Osteoblast (primary cell): ENCODE results near the gene POU6F1. TPM values are rescaled to one million over a fixed set of nuclear protein-coding genes. Genes with fewer than 3 reads are reported as not detected.
A peak's percentile ranks its signal among the peaks of the same experiment; 100 is the strongest.

ENCODE experiments used
- DNase-seq: peaks from one replicate; pipeline ENCODE4 v3.0.0; 2011; ENCODE audit warnings: low spot score, mixed read lengths; ENCODE audit not compliant: insufficient read length; ENCODE audit errors: missing footprints
- H2AFZ ChIP-seq: 2 replicates; pipeline ENCODE4 v1.6.0; 2011; ENCODE audit warnings: mild to moderate bottlenecking, low read length
- H3K27ac ChIP-seq: 2 replicates; pipeline ENCODE4 v1.5.1; 2011; ENCODE audit warnings: mild to moderate bottlenecking, low read depth, low read length, moderate library complexity
- H3K27me3 ChIP-seq: 2 replicates; pipeline ENCODE4 v1.6.0; 2012; ENCODE audit warnings: mild to moderate bottlenecking, control low read depth, inconsistent platforms, low read length, moderate library complexity; ENCODE audit not compliant: insufficient read depth
- H3K36me3 ChIP-seq: 2 replicates; pipeline ENCODE4 v1.5.1; 2011; ENCODE audit warnings: mild to moderate bottlenecking, low read length, control low read depth, moderate library complexity; ENCODE audit not compliant: insufficient read depth
- H3K4me1 ChIP-seq: 2 replicates; pipeline ENCODE4 v1.5.1; 2011; ENCODE audit warnings: mild to moderate bottlenecking, low read length, control low read depth, moderate library complexity; ENCODE audit not compliant: insufficient read depth
- H3K4me2 ChIP-seq: 2 replicates; pipeline ENCODE4 v1.6.0; 2011; ENCODE audit warnings: mild to moderate bottlenecking, low read length; ENCODE audit not compliant: insufficient read depth
- H3K4me3 ChIP-seq: fragments of 200-600 bp; sonication (generic); 3 replicates; pipeline ENCODE4 v1.5.1; 2012; ENCODE audit warnings: mild to moderate bottlenecking, low read length, inconsistent platforms; ENCODE audit not compliant: insufficient read depth
- H3K79me2 ChIP-seq: 2 replicates; pipeline ENCODE4 v1.6.0; 2012; ENCODE audit warnings: mild to moderate bottlenecking, low read length, control low read depth, inconsistent platforms; ENCODE audit not compliant: insufficient read depth
- H3K9me3 ChIP-seq: 2 replicates; pipeline ENCODE4 v1.5.1; 2011; ENCODE audit warnings: low read depth, low read length, control low read depth
- H4K20me1 ChIP-seq: 2 replicates; pipeline ENCODE4 v1.6.0; 2012; ENCODE audit warnings: mild to moderate bottlenecking, low read length, control low read depth; ENCODE audit not compliant: insufficient read depth
- total RNA-seq: library from RNA; depleted of rRNA; stranded (reverse); fragments of >200 nt; gene quantifications from 2 replicates; pipeline ENCODE4 v1.2.3, GENCODE V29; 2012
- TF ChIP-seq, protein P1 (sequence below): IDR thresholded peaks from 2 replicates; pipeline ENCODE4 v1.5.1; 2011; ENCODE audit warnings: mild to moderate bottlenecking, low read depth, low read length, moderate library complexity; ENCODE audit errors: extremely low read depth

POU6F1 gene
- total RNA-seq, 1 donor: 7.6 TPM

DNA sequence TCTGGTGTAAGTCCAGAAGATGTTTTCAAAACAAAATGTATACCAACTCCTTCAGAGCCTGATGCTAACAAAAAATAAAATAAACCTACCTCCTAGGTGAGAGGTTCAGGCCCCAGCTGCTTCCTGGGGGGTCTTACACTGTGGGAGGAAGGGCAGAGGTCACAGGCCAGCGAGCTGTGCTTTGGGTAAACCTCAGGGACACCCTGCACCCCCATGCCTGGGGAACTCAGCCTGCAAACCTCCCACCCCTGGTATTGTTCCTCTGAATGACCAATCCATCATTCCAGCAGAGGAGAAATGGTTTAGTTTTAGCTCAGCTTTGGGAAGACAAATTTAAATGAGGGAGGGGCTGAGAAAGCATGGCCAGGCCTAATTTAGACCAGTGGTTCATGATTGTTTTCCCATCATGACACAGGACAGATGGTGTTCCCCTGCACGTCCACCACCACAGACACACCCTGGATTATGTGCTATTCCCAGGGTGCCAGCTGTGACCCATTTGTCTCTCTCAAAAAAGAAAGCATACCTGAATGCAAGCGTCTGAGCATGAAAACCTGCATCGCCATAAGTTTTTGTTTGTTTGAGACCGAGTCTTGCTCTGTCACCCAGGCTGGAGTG is 30.4 kb downstream of the POU6F1 start:
- Histone ChIP-seq H3K36me3 (peaks cover 3% of the 10 kb centered on the region), H4K20me1 (no peaks in the 10 kb centered on the region), H3K27me3 (no peaks in the 10 kb centered on the region), H3K9me3 (no peaks in the 10 kb centered on the region), H2AFZ (no peak overlapping the region), H3K4me2 (no peak overlapping the region), H3K79me2 (no peaks in the 10 kb centered on the region), H3K4me1 (no peaks in the 10 kb centered on the region), H3K4me3 (no peak overlapping the region), H3K27ac (no peak overlapping the region)
- no peak for DNase-seq
- TF ChIP-seq, protein P1, sequence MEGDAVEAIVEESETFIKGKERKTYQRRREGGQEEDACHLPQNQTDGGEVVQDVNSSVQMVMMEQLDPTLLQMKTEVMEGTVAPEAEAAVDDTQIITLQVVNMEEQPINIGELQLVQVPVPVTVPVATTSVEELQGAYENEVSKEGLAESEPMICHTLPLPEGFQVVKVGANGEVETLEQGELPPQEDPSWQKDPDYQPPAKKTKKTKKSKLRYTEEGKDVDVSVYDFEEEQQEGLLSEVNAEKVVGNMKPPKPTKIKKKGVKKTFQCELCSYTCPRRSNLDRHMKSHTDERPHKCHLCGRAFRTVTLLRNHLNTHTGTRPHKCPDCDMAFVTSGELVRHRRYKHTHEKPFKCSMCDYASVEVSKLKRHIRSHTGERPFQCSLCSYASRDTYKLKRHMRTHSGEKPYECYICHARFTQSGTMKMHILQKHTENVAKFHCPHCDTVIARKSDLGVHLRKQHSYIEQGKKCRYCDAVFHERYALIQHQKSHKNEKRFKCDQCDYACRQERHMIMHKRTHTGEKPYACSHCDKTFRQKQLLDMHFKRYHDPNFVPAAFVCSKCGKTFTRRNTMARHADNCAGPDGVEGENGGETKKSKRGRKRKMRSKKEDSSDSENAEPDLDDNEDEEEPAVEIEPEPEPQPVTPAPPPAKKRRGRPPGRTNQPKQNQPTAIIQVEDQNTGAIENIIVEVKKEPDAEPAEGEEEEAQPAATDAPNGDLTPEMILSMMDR: no peak

DNA sequence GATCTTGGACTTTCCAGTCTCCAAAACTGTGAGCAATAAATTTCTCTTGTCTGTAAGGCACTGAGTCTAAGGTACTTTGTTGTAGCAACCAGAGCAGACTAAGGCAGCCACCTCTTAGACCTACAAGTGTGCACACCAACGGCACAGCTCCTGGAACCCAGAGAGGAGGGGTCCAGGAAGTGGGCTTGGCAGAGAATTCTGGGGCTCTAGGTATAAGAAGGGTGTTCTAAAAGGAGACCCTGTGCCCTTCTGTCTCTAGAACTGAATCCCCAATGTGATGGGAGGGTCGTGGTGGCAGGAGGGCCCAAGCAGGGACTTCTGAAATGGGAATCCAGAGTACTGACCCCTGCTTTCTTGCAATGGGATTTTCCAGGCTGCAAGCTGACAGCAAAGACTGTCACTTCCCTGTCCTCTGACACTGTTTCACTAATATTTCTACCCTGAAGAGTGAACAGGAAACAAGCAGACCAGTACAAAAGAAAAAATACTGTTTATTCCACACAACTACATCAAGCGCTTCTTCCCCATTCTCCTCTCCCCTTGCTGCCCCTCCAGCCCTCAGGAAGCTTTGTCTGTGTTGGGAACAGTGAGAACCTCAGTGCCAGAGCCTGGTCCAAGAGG is 31.3 kb downstream of the POU6F1 start:
- Histone ChIP-seq H3K27me3 (no peaks in the 10 kb centered on the region), H3K79me2 (no peaks in the 10 kb centered on the region), H3K27ac (no peak overlapping the region), H3K4me2 (no peak overlapping the region), H3K9me3 (no peaks in the 10 kb centered on the region), H3K36me3 (peaks cover 3% of the 10 kb centered on the region), H3K4me3 (no peak overlapping the region), H2AFZ (no peak overlapping the region), H4K20me1 (no peaks in the 10 kb centered on the region), H3K4me1 (no peaks in the 10 kb centered on the region)
- TF ChIP-seq, protein P1: no peak
- DNase-seq: no peak

DNA sequence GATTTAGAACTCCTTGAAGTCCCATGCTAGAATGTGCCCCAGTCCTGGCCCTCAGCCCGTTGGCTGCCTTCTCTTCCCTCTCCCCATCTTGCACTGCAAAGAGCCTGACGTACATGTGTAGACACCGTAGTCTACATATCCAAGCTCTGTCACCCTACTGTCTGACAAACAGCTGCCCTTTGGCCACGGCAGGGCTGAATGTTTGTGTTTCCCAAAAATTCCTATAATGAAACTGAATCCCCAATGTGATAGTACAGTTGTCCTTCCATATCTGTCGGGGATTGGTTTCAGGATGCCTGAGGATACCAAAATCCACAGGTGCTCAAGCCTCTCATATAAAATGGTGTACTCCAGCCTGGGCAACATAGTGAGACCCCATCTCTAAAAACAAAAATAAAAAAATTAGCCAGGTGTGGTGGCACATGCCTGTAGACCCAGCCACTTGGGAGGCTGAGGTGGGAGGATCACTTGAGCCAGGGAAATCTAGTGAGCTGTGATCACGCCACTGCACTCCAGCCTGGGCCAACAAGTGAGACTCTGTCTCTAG is 32.6 kb downstream of the POU6F1 start:
- Histone ChIP-seq H3K79me2 (no peaks in the 10 kb centered on the region), H3K27me3 (no peaks in the 10 kb centered on the region), H4K20me1 (no peaks in the 10 kb centered on the region), H3K4me1 (no peaks in the 10 kb centered on the region), H3K4me3 (no peak overlapping the region), H3K9me3 (no peaks in the 10 kb centered on the region), H3K27ac (no peak overlapping the region), H3K4me2 (no peak overlapping the region), H2AFZ (no peak overlapping the region), H3K36me3 (no peaks in the 10 kb centered on the region)
- TF ChIP-seq, protein P1: no peak
- DNase-seq: no peak

DNA sequence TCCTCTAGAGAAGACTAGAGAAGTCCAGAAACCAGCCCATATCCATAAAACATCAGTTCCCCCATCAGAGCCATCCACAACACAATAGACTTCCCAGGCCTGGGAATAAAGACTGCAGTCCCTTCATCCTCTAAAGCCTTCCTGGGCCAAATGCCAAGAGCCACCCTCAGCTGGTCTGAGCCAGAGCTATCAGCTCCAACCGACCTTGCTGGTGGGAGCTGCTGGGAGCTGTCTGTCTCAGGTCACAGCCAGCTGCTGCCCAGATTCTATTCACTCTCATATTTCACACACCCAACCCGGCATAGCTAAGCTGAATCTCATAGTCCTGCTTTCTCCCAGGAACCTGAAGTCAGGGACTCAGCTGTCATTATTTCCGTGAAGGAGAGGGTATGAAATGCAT is 34.0 kb downstream of the POU6F1 start:
- no peak overlapping the region for H3K27ac ChIP-seq
- H3K27me3 ChIP-seq: no peaks in the 10 kb centered on the region
- H2AFZ ChIP-seq: no peak overlapping the region

More for the DNA sequence above, 34.0 kb downstream of the POU6F1 start:
- Histone ChIP-seq H4K20me1 (no peaks in the 10 kb centered on the region), H3K9me3 (no peaks in the 10 kb centered on the region), H3K4me2 (no peak overlapping the region), H3K79me2 (no peaks in the 10 kb centered on the region), H3K4me1 (no peaks in the 10 kb centered on the region), H3K36me3 (no peaks in the 10 kb centered on the region), H3K4me3 (no peak overlapping the region)
- TF ChIP-seq, protein P1: no peak
- DNase-seq: peak; percentile 19
